ENCODE measurements around the gene PITPNM1.
"Not testable (repeated sequence)": the region's sequence is repeated elsewhere in the genome, so short reads cannot be mapped to it uniquely, and the experiment has no call there.

PITPNM1 gene

GRCh38 chr11:67504950-67505581, at the start of gene PITPNM1:
PITPNM1 (minus strand) TSS chr11:67505363; CDS start chr11:67504180, 1,183 bp downstream.
- Histone ChIP-seq H3K79me2 (ENCODE audit: control insufficient read depth, insufficient read depth, low read length, unreplicated experiment) (peaks cover 9% of the 10 kb centered on the region), H2AFZ (ENCODE audit: low read length, unreplicated experiment) (peak within 1 kb of the TSS; percentile 65), H3K27me3 (ENCODE audit: insufficient read depth, low read length) (no peaks in the 10 kb centered on the region), H3K27ac (ENCODE audit: low read depth, low read length) (peak within 1 kb of the TSS; percentile 81), H3K4me1 (ENCODE audit: control insufficient read depth, insufficient read depth, low read length, unreplicated experiment) (peaks cover 25% of the 10 kb centered on the region), H3K36me3 (ENCODE audit: insufficient read depth, low read length) (no peaks in the 10 kb centered on the region), H3K4me3 (ENCODE audit: low read depth, low read length) (peak within 1 kb of the TSS; percentile 98)

DNA sequence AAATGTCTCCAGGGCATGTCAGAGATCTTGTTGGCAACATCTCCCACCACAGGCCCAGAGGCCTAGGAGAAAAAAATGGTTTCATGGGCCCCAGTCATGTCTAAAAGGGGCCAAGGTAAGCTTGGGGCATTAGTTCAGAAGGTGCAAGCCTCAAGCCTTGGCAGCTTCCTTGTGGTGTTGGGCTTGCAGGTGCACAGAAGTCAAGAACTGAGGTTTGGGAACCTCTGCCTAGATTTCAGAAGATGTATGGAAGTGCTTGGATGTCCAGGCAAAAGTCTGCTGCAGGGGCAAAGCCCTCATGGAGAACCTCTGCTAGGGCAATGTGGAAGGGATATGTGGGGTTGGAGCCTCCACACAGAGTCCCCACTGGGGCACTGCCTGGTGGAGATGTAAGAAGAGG, 46.5 kb upstream of the PITPNM1 start:
- not testable (repeated sequence) for H2AFZ ChIP-seq (ENCODE audit: low read length, unreplicated experiment); H3K27me3 ChIP-seq (ENCODE audit: insufficient read depth, low read length); H3K79me2 ChIP-seq (ENCODE audit: control insufficient read depth, insufficient read depth, low read length, unreplicated experiment); H3K4me3 ChIP-seq (ENCODE audit: low read depth, low read length); H3K4me1 ChIP-seq (ENCODE audit: control insufficient read depth, insufficient read depth, low read length, unreplicated experiment); H3K27ac ChIP-seq (ENCODE audit: low read depth, low read length); H3K36me3 ChIP-seq (ENCODE audit: insufficient read depth, low read length)

DNA sequence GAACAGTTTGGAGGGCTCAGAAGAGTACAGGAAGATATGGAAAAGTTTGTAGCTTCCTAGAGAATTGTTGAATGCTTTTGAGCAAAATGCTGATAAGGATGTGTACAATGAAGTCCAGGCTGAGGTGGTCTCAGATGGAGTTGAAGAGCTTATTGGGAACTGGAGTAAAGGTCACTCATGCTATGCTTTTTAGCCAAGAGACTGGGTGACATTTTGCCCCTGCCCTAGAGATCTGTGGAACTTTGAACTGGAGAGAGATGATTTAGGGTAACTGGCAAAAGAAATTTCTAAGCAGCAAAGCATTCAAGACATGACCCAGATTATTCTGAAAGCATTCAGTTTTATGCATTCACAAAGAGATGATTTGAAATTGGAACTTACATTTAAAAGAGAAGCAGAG, 46.0 kb upstream of the PITPNM1 start:
- no peak overlapping the region for H3K4me3 ChIP-seq (ENCODE audit: low read depth, low read length)
- no peaks in the 10 kb centered on the region for H3K36me3 ChIP-seq (ENCODE audit: insufficient read depth, low read length)
- H3K27me3 ChIP-seq (ENCODE audit: insufficient read depth, low read length): peaks cover 9% of the 10 kb centered on the region; the same call in 1 of the 2 replicates
- H3K4me1 ChIP-seq (ENCODE audit: control insufficient read depth, insufficient read depth, low read length, unreplicated experiment): no peaks in the 10 kb centered on the region
- no peaks in the 10 kb centered on the region for H3K79me2 ChIP-seq (ENCODE audit: control insufficient read depth, insufficient read depth, low read length, unreplicated experiment)
- no peak overlapping the region for H2AFZ ChIP-seq (ENCODE audit: low read length, unreplicated experiment)
- no peak overlapping the region for H3K27ac ChIP-seq (ENCODE audit: low read depth, low read length)

GRCh38 chr11:67548555-67549110, 43.5 kb upstream of the PITPNM1 start:
- H3K27ac ChIP-seq (ENCODE audit: low read depth, low read length): no peak overlapping the region
- no peaks in the 10 kb centered on the region for H3K36me3 ChIP-seq (ENCODE audit: insufficient read depth, low read length)

GRCh38 chr11:67548112-67548511, 42.9 kb upstream of the PITPNM1 start:
- H2AFZ ChIP-seq (ENCODE audit: low read length, unreplicated experiment); H3K4me1 ChIP-seq (ENCODE audit: control insufficient read depth, insufficient read depth, low read length, unreplicated experiment); H3K27ac ChIP-seq (ENCODE audit: low read depth, low read length); H3K4me3 ChIP-seq (ENCODE audit: low read depth, low read length); H3K36me3 ChIP-seq (ENCODE audit: insufficient read depth, low read length); H3K79me2 ChIP-seq (ENCODE audit: control insufficient read depth, insufficient read depth, low read length, unreplicated experiment): not testable (repeated sequence)
- peaks cover 11% of the 10 kb centered on the region; the same call in 1 of the 2 replicates for H3K27me3 ChIP-seq (ENCODE audit: insufficient read depth, low read length)

More at GRCh38 chr11:67548555-67549110, 43.5 kb upstream of the PITPNM1 start:
- no peaks in the 10 kb centered on the region for H3K4me1 ChIP-seq (ENCODE audit: control insufficient read depth, insufficient read depth, low read length, unreplicated experiment)
- H3K79me2 ChIP-seq (ENCODE audit: control insufficient read depth, insufficient read depth, low read length, unreplicated experiment): no peaks in the 10 kb centered on the region
- H3K27me3 ChIP-seq (ENCODE audit: insufficient read depth, low read length): peaks cover 11% of the 10 kb centered on the region; the same call in 1 of the 2 replicates
- no peak overlapping the region for H2AFZ ChIP-seq (ENCODE audit: low read length, unreplicated experiment)
- H3K4me3 ChIP-seq (ENCODE audit: low read depth, low read length): no peak overlapping the region

- Histone ChIP-seq H3K27ac (ENCODE audit: low read depth, low read length) (no peak overlapping the region), H3K27me3 (ENCODE audit: insufficient read depth, low read length) (peaks cover 11% of the 10 kb centered on the region; the same call in 1 of the 2 replicates), H2AFZ (ENCODE audit: low read length, unreplicated experiment) (no peak overlapping the region), H3K4me3 (ENCODE audit: low read depth, low read length) (no peak overlapping the region), H3K79me2 (ENCODE audit: control insufficient read depth, insufficient read depth, low read length, unreplicated experiment) (no peaks in the 10 kb centered on the region), H3K36me3 (ENCODE audit: insufficient read depth, low read length) (no peaks in the 10 kb centered on the region), H3K4me1 (ENCODE audit: control insufficient read depth, insufficient read depth, low read length, unreplicated experiment) (no peaks in the 10 kb centered on the region)
Measured at GRCh38 chr11:67545280-67545679, 40.1 kb upstream of the PITPNM1 start.

- Histone ChIP-seq H3K36me3 (ENCODE audit: insufficient read depth, low read length) (no peaks in the 10 kb centered on the region), H3K27ac (ENCODE audit: low read depth, low read length) (no peak overlapping the region), H3K4me3 (ENCODE audit: low read depth, low read length) (no peak overlapping the region), H2AFZ (ENCODE audit: low read length, unreplicated experiment) (no peak overlapping the region), H3K79me2 (ENCODE audit: control insufficient read depth, insufficient read depth, low read length, unreplicated experiment) (no peaks in the 10 kb centered on the region), H3K4me1 (ENCODE audit: control insufficient read depth, insufficient read depth, low read length, unreplicated experiment) (no peaks in the 10 kb centered on the region), H3K27me3 (ENCODE audit: insufficient read depth, low read length) (peaks cover 11% of the 10 kb centered on the region; the same call in 1 of the 2 replicates)
Measured at GRCh38 chr11:67544616-67545242, 39.6 kb upstream of the PITPNM1 start.

DNA sequence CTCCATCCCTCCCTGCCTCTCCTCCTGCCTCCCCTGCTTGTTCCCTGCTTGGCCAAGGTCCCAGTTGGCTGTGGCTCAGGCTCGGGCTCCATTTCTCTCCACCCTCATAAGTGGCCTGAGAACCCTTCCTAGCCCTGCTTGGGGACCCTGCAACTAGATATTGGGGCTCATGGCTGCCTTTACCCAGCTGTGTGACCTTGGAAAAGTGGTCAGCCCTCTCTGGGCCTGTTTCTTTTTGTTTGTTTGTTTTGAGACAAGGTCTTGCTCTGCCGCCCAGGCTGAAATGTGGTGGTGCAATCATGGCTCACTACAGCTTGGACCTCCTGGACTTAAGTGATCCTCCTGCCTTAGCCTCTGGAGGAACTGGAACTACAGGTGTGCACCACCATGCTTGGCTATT, 38.4 kb upstream of the PITPNM1 start:
- Histone ChIP-seq H3K27ac (ENCODE audit: low read depth, low read length) (no peak overlapping the region), H3K4me1 (ENCODE audit: control insufficient read depth, insufficient read depth, low read length, unreplicated experiment) (no peaks in the 10 kb centered on the region), H3K36me3 (ENCODE audit: insufficient read depth, low read length) (no peaks in the 10 kb centered on the region), H2AFZ (ENCODE audit: low read length, unreplicated experiment) (no peak overlapping the region), H3K79me2 (ENCODE audit: control insufficient read depth, insufficient read depth, low read length, unreplicated experiment) (no peaks in the 10 kb centered on the region), H3K4me3 (ENCODE audit: low read depth, low read length) (no peak overlapping the region), H3K27me3 (ENCODE audit: insufficient read depth, low read length) (peaks cover 11% of the 10 kb centered on the region; the same call in 1 of the 2 replicates)

DNA sequence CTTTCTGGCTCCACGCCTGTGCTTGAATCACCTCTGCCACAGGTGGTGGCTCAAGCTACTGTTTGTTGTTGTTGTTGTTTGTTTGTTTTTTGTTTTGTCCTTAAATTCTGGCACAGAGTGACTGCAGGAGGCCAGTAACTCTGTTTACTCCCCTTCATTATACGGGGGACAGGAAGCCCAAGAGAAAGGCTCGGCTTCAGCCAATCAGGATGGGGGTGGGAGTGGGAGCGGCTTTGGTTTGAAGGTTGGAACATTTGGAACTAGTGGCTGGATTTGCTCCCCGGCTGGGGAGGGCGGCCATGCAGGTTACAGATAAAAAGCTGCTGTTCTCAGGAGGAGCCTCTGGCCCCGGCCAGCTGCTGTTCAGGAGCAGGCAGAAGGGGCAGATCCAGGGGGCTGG, 37.8 kb upstream of the PITPNM1 start:
- Histone ChIP-seq H3K79me2 (ENCODE audit: control insufficient read depth, insufficient read depth, low read length, unreplicated experiment) (no peaks in the 10 kb centered on the region), H3K36me3 (ENCODE audit: insufficient read depth, low read length) (no peaks in the 10 kb centered on the region), H3K27me3 (ENCODE audit: insufficient read depth, low read length) (peaks cover 11% of the 10 kb centered on the region; the same call in 1 of the 2 replicates), H3K4me3 (ENCODE audit: low read depth, low read length) (no peak overlapping the region), H2AFZ (ENCODE audit: low read length, unreplicated experiment) (no peak overlapping the region), H3K27ac (ENCODE audit: low read depth, low read length) (no peak overlapping the region), H3K4me1 (ENCODE audit: control insufficient read depth, insufficient read depth, low read length, unreplicated experiment) (no peaks in the 10 kb centered on the region)

GRCh38 chr11:67542169-67542568, 37.0 kb upstream of the PITPNM1 start:
- Histone ChIP-seq H3K4me3 (ENCODE audit: low read depth, low read length) (no peak overlapping the region), H3K27ac (ENCODE audit: low read depth, low read length) (no peak overlapping the region), H3K36me3 (ENCODE audit: insufficient read depth, low read length) (no peaks in the 10 kb centered on the region), H3K27me3 (ENCODE audit: insufficient read depth, low read length) (peaks cover 11% of the 10 kb centered on the region; the same call in 1 of the 2 replicates), H3K4me1 (ENCODE audit: control insufficient read depth, insufficient read depth, low read length, unreplicated experiment) (no peaks in the 10 kb centered on the region), H2AFZ (ENCODE audit: low read length, unreplicated experiment) (no peak overlapping the region), H3K79me2 (ENCODE audit: control insufficient read depth, insufficient read depth, low read length, unreplicated experiment) (no peaks in the 10 kb centered on the region)

GRCh38 chr11:67541198-67541597, 36.0 kb upstream of the PITPNM1 start:
- Histone ChIP-seq H3K36me3 (ENCODE audit: insufficient read depth, low read length) (no peaks in the 10 kb centered on the region), H2AFZ (ENCODE audit: low read length, unreplicated experiment) (no peak overlapping the region)

More at GRCh38 chr11:67541198-67541597, 36.0 kb upstream of the PITPNM1 start:
- Histone ChIP-seq H3K27me3 (ENCODE audit: insufficient read depth, low read length) (peaks cover 3% of the 10 kb centered on the region; the same call in 1 of the 2 replicates), H3K27ac (ENCODE audit: low read depth, low read length) (no peak overlapping the region), H3K4me3 (ENCODE audit: low read depth, low read length) (no peak overlapping the region), H3K79me2 (ENCODE audit: control insufficient read depth, insufficient read depth, low read length, unreplicated experiment) (no peaks in the 10 kb centered on the region), H3K4me1 (ENCODE audit: control insufficient read depth, insufficient read depth, low read length, unreplicated experiment) (no peaks in the 10 kb centered on the region)
